Inflammatory macrophage (primary cell): ENCODE data around the gene MACROD1.

Experiments
- DNase-seq, 2 donors: peaks; one replicate each; pipeline ENCODE4 v3.0.0-alpha.2; 2020 to 2022

Gene MACROD1

GRCh38 chr11:64128255-64129006 lies 37.5 kb downstream of the MACROD1 start:
- DNase-seq: no peak

GRCh38 chr11:64127267-64128072 lies 38.4 kb downstream of the MACROD1 start:
- DNase-seq: no peak

- no peak for DNase-seq
Observed at GRCh38 chr11:64126796-64127195, 39.1 kb downstream of the MACROD1 start.

- no peak for DNase-seq
Observed at GRCh38 chr11:64126371-64126770, 39.5 kb downstream of the MACROD1 start.

- no peak for DNase-seq
Observed at GRCh38 chr11:64125676-64126075, 40.2 kb downstream of the MACROD1 start.

- DNase-seq: no peak
Observed at GRCh38 chr11:64124147-64124546, 41.8 kb downstream of the MACROD1 start.

GRCh38 chr11:64123679-64124078 lies 42.2 kb downstream of the MACROD1 start:
- DNase-seq: no peak

GRCh38 chr11:64122411-64123410 lies 43.2 kb downstream of the MACROD1 start:
- DNase-seq: no peak

- DNase-seq: no peak
Observed at GRCh38 chr11:64121663-64122410, 44.1 kb downstream of the MACROD1 start.

GRCh38 chr11:64120951-64121569 lies 44.9 kb downstream of the MACROD1 start:
- DNase-seq: no peak

GRCh38 chr11:64119700-64120099 lies 46.2 kb downstream of the MACROD1 start:
- DNase-seq: no peak

- DNase-seq: no peak
Observed at GRCh38 chr11:64118876-64119665, 46.8 kb downstream of the MACROD1 start.

- DNase-seq: no peak
Observed at GRCh38 chr11:64117763-64118459, 48.0 kb downstream of the MACROD1 start.

- DNase-seq: no peak
Observed at GRCh38 chr11:64115531-64116522, 50.1 kb downstream of the MACROD1 start.

GRCh38 chr11:64114231-64114630 lies 51.7 kb downstream of the MACROD1 start:
- no peak for DNase-seq

- DNase-seq: no peak
Observed at GRCh38 chr11:64113462-64113780, 52.5 kb downstream of the MACROD1 start.

- DNase-seq: no peak
Observed at GRCh38 chr11:64112771-64113461, 53.0 kb downstream of the MACROD1 start.
